COR-L47 (cell line): ENCODE measurements around the gene CTDP1.

ENCODE experiments used
- DNase-seq: peaks from one replicate; lab custom pipeline; 2025; lab: John Stamatoyannopoulos, UW

Gene CTDP1

DNA sequence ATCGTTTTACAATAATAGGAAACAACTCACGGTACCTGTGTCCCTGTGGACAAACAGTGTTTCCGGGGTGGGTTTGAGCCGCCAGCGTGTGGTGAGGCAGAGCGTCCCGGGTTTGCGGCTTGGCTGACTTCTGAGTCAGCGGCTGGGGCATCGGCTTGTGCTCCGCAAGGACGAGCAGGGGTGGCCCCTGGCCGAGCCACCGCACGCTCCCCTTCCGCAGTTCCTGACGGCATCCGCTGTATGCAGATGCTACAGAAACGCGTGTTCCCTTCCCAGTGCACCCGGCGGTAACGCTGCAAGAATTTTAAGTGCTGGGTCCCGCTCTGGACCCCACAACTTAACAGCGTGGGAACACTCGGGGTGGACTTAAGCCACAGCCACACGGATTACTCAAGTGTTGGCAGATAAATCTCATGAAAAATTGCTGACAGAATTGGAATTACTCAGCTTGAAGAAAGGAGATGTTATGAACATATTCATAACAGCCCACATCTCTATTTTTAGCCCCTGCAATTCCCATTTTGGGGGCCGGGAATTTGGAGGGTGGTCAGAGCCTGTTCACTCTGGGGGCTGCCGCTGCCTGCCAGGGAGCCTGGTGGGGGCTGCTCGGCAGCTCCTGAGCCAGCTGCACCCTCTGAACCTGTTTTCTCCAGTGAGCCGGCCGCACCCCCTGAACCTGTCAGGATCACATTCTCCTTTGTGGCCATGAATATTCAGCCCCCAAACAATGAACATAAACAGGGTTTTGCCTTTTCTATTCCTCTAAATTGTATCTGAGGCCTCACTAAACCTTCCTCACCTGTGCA lies 105.6 kb downstream of the CTDP1 start:
- DNase-seq = no peak

GRCh38 chr18:79785831-79786230 lies 106.2 kb downstream of the CTDP1 start:
- no peak for DNase-seq

DNA sequence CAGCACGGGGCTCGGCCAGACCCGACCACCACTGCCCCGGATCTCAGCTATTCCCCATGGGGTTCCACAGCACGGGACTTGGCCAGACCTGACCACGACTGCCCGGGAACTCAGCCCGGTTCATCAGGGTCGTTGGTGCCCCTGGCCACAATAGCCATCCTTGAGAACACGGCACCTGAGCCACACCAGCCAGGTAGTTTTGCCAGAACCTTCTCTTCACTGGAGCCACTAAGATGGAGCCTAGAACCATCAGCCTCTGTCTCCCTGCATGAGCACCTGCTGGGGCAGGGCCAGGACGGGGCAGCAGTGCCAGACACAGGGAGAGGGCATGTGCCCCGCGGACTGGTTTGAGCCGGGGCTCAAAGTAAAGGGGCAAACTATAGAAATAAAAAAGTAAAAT lies 106.7 kb downstream of the CTDP1 start:
- DNase-seq = no peak

DNA sequence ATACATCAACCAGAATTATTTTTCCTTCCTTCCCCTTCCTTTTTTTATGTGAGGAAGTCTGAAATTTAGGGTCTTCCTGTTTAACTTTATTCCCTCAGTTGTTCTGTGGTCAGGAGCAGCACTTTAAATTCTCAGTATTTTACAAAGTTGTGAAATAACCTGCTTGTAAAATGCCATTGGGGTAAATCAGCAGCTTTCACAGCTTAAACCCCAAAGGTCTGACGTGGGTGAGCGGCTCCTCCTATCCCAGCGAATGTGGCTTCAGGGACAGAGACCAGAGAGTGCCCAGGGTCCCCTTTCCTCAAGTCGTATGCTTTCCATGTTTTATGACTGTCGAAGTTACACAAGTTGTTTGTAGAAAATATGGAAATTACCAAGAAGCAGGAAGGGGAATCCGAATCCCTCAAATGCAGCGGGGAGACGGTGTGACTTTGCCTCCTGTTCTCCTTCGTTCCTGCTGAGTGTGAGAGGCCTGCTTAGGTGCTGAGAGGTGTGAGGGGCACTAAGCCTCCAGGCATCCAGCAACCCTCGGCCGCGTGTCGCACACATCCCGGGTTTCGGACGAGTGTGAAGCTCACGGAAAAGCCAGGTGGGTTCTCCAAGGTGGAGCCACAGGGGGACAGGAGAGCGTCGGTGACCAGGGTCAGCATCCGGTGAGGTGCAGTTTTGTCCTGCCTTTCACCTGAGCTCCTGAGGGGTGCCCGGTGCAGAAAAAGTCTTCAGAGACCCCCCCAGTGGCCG lies 107.4 kb downstream of the CTDP1 start:
- no peak for DNase-seq

GRCh38 chr18:79787527-79787864 lies 107.9 kb downstream of the CTDP1 start:
- no peak for DNase-seq

GRCh38 chr18:79787865-79788733 lies 108.5 kb downstream of the CTDP1 start:
- no peak for DNase-seq

DNA sequence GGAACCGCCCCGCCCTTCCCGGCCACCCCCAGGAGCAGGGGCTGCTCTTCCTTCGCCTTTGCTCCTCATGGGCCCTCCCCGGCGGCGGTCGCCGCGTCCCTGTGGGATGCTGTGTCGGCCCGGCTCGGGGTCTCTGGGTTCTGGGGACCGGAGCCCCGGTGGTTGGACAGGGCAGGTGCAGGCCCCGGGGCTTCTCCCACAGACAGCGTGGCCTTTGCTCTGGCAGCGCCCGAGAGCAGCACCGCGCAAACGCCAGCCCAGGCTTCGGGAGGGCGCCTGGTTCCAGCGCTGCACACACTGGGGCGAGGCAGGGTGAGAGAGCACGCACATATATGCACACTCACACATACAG lies 109.1 kb downstream of the CTDP1 start:
- DNase-seq = no peak

- no peak for DNase-seq
These were observed 109.7 kb downstream of the CTDP1 start for GRCh38 chr18:79789091-79789891.

DNA sequence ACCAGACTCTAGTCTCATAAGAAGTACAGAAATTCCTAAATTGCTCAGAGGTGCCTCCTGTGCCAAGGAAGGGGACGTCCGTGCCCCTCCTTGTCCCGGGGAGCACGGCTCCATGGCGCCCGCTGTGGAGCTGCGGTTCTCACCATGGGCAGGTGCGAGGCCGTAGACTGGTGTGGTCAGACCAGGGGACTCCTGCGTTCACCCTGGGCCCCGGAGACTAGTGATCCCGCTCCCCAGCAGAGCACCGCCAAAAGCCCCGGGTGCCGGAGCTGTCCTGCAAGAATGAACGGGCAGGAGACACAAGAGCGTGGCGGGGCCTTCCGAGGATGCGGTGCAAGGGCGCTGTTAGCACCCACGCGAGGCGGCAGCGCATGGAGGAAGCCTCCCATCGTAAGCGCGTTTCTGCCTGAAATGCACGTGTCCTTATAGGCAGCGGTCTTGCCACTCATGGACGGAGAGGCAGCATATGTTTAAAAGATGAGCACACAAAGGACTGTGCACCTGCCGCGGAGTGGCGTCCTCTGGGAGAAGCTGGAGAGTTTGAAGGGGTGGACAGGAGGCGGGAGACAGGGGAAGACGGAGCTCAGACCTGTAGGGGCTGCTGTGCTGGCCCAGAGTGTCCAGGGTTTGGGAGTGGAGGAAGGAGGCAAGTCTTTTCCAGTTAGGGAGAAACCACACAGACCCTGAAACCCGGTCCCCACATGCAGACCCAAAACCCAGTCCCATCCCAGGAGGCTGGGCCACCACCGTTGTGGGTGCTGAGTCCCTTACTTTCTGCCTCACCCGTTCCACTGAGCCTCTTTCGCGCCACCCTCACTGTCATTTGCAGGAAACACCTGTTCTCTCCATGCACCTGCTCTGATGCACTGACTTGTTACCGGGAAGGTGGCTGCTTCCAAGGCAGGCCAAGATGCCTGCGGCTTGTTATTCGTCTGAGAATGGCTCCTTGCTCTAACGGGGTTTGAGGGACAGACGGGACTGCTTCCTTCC lies 110.6 kb downstream of the CTDP1 start:
- DNase-seq = peak; percentile 34

DNA sequence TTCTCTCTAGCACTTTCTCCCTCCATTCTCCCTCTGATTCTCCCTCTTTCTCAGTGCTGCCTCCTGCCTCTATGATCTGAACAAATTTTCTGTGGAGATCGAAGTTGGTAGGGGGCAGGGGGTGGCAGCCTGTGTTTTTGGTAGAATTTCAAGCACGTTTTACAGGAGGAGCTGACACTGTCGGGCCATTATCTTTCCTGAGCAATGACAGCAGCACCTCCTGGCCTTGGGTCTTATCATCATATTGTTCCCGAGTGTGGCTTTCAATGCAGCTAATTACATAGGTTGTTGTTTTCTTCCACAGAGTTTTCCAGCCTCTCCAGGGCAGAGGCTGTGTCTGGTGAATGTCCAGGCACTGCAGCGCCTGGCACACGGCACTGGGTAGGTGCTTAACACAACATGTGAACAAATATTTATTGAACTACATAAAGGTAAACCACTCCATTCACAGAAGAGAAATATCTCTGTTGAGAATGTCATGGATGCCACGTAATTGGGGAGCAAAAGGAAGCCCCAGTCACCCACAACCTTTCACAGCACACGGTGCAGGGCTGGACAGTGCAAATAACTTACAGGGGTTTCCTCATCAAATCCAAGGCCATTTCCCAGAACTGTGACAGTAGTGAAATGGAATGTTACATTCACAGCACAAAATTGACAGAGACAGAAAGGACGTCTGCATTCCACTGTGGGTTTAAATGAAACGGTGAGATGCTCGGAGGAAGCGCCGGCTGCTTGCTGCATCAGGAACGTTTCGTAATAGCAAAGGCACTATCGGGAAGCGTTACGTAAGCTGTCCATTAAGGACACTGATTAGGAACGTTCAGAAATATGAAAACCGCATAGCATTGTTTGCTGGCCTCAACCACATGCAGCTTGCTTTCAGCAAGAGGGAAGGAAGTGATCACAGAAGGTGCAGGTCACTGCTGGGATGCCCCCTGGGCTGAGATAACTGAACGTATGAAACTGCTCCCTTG lies 111.7 kb downstream of the CTDP1 start:
- peak; percentile 56 for DNase-seq

DNA sequence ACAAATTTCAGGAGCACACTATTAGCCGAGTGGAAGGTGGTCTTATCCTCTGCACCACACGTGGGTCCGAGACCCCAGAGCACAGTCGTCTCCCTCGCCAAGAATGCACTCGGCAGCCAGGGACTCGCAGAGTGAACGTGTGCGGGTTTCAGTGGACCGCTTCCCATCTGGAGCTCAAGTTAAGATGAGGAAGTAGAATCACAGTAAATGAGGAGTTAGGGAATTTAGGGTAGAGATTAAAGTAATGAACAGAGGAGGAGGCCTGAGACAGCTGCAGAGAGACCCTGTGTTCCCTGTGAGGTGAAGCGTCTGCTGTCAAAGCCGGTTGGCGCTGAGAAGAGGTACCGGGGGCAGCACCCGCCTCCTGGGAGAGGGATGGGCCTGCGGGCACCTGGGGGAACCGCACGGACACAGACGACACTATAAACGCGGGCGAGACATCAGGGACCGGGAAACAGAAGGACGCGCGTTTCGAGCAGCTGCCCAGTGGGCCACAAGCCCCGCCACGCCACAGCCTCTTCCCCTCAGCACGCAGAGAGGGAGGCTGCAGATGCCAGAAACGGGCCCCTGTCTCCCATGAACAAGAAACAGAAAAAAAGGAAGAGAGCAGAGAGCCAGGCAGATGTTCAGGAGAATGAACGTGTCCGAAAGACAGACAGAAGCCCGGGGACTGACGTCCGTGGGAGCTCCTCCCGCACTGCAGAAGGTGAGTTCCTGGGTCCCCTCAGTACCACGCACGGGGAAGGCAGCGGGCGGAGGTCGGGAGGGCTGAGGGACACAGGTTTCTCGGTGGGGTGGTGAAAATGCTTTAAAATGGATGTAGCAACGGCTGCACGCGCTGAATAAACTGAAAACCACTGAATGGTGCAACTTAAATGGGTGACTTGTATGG lies 112.7 kb downstream of the CTDP1 start:
- no peak for DNase-seq

DNA sequence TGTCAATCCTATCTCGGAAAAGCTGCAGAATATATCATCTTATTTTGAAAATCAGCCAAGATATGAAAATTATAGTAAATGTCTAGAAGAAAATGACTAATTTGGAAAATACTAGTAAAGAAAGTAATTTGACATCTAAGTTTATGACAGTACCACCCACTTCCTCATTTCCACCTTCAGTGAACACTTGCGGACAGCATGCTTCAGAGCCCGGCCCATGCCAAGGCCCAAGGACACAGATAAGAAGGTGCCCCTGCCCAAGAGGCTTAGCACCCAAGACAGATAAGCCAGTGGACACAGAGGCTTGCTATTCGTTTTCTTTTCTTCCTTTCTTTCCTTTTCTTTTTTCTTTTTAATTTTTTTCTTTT lies 113.4 kb downstream of the CTDP1 start:
- DNase-seq = no peak

- DNase-seq = no peak
These were observed 115.2 kb downstream of the CTDP1 start for GRCh38 chr18:79794846-79795245.

DNA sequence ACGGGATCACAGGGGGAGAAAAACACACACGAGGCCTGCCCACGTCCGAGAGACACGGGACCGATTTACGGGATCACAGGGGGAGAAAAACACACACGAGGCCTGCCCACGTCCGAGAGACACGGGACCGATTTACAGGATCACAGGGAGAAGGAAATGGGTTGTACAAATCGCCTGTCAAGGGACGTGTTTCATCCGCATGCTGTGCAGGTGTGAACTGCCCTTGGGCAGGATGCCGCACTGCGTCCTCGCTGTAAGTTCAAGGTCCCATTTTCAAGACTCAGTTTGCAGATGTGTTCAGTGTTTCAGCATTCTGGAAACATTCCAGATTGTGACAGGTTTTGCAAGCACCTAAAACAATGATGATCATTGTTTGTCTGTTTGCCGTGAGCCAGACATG lies 115.8 kb downstream of the CTDP1 start:
- DNase-seq = no peak

DNA sequence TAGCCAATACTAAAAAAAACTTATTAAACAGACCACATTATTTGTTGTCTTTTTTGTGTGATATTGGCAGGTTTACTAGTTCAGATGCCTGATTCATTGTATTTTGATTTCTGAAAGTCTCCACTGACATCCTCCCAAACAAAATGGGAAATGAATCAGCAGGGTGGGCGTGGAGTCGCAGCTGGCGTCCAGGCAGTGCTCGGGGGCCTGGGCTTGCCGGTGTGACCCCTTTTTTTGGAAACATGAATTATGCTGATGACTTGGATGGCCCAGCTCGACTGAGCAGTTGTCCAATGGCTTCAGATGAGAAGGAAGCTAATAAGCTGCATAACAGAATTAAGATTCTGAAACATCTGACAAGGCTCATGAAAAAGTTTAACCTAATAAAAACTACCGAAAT lies 116.4 kb downstream of the CTDP1 start:
- no peak for DNase-seq

GRCh38 chr18:79796531-79797405 lies 117.2 kb downstream of the CTDP1 start:
- DNase-seq = no peak

DNA sequence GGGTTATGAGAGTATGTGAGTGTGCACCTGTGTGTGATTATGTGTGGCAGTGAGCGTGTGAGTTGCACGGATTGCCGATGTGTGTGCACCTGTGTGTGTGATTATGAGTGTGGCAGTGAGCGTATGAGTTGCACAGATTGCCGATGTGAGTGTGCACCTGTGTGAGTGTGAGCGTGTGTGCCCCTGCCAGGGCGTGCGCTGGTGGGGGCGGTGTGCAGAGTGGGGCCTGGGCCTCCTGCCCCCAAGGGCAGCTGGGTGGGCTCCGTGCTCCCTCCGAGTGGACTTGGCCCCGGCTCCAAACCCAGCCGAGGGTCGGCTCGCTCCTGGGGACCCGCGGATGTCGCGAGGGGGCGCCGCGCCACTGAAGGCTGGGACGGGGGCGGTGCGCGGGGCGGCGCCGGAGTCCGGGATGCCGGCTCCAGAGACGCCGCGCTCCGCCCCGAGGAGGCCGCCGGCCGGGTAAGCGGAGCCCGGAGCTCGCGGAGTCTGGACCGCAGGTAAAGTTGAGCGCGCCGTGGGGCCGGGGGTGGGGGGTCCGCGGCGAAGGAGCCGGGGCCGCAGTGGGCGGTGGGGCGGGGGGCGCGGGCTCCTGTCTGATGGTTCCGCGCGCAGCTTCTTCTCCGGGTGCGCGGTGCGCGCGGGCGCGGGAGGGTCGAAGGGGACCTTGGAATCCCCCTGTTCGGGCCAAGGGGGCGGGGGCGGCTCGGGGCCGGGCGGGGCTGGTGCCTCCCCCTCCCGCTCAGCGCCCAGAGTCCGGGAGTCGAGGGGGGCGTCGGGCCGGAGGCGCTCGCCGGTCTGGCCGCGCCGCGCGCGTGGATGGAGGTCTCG lies 118.1 kb downstream of the CTDP1 start, which contains the start of gene KCNG2:
KCNG2 (plus strand) TSS at position 421 of the 828 bp plus-strand sequence. CDS start 65,730 bp downstream, outside the sequence.
- peak; percentile 48 for DNase-seq
